Activated CD8-positive, alpha-beta memory T cell treated with anti-CD3 and anti-CD28 coated beads for 4 hours (primary cell): ENCODE results near the gene STK32C.

Experiments used
- DNase-seq, 2 donors: peaks; one replicate each; pipeline ENCODE4 v3.0.0-alpha.2; 2020; ENCODE audit warnings: low read depth in 2 of 2

The STK32C gene

DNA sequence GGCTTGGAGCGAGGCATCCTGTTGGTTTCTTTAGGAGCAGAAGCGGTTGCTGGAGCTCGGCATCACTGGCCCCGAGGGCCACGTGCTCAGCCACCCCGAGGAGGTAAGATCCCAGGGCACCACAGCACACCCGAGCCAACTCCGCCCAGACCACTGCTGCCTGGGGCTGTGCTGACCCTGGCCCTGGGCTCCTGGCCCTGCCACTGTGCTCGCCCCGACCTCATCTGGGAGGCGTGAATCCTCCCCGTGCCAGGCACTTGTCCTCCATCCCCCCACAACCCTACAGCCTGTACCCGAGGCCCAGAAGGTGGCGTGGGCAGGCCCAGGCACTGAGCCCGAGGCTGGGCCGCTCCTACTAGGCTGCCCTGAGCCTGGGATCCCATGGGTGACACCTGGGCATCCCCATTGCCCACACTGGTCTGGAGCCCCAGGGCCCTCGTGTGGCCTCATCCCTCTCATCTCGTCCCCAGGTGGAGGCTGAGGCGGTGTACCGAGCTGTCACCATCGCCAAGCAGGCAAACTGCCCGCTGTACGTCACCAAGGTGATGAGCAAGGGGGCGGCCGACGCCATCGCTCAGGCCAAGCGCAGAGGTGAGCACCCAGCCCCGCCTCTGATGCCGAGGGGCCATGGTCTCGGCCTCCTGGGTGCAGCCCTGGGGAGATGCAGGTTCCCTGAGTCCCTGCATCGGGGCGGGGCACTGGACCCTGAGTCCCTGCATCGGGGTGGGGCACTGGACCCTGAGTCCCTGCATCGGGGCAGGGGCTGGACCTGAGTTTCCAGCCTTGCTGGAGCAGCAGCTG lies 109.2 kb downstream of the STK32C start:
- no peak for DNase-seq

DNA sequence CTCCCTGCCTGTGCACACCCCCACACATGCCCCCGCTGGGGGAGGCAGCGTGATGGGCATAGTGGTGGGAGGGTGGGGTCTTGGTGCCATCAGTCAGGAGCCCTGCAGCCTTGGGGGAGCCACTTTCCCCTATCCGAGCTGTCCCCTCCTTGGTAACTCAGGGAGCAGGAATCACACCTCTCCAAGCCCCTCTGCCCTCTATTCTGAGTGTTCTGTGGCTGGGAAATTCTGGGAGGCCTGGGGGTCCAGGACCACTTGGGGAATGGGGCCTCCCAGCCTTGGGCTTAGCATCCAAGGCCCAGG lies 109.7 kb downstream of the STK32C start:
- no peak for DNase-seq

DNA sequence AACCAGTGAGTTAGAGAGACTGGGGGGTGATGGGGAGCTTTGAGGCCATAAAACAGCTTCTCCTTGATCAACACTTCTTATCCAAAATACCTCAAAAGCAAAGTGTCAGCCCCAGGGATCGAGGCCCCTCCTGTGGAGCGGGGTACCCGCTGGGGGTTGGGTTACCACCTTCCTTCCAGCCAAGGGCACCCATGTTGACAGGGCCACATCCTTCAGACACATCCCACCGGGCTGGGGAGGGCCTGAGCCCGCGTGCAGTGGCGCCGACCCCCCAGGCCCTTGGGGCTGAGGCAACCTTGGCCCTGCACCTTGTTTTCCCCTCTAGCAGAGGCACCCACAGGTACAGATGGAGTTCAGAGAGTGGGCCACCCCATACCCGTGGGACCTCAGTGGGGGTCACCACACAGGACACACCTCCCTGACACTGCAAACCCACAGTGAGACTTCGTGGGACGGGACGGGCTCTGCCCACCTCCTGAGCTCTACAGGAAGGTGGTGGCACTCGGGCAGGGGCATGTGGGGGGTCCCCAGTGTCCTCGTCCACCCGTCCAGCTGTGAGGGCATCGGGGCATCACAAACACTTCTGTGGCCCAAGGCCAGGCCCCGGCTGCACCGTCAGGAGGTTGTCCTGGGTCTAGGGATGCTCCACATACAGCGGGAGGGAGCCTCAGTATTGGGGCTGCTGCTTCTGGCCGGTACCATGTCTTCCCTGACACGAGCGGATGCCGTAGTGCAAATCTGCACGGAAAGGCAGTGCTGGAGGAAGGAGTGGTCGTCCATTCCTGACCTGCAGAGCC lies 110.3 kb downstream of the STK32C start:
- no peak for DNase-seq

DNA sequence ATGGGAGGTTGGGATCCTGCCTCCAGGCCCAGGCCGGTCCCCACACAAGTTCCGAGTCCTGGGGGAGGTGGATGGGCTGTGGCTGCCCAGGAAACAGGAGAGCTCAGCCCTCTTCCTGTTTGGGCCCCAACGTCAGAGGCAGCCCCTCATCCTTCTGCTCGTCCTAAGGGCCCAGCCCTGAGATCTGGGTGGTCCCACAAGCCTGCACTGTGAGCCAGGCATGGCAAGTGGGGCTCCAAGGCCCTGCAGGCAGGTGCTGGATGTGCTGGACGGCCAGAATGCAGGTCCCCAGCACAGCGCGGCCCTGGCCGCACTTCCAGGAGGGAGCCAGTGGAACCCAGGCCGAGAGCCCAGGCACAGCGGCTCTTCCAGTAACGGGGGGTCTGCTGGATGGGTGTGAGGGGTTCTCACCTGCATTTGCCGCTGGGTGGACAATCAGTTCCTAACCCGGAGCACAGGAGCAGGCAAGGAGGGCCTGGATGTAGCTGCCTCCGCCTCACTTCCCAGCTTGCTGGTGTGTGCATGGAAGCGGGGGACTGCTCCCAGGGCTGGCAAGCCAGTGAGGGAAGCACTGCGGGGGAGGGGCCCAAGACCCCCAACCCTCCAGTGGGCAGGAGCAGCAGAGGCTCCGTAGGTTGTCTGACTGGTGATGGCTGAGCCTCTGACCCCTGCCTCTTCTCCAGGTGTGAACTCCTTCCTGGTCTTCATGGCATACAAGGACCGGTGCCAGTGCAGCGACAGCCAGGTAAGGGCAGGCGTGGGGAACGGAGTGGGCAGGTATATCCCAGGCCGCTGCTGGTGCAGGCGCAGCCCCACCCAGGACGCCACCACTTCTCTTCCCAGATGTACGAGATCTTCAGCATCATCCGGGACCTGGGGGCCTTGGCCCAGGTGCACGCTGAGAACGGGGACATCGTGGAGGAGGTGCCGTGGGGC lies 111.3 kb downstream of the STK32C start:
- no peak for DNase-seq

DNA sequence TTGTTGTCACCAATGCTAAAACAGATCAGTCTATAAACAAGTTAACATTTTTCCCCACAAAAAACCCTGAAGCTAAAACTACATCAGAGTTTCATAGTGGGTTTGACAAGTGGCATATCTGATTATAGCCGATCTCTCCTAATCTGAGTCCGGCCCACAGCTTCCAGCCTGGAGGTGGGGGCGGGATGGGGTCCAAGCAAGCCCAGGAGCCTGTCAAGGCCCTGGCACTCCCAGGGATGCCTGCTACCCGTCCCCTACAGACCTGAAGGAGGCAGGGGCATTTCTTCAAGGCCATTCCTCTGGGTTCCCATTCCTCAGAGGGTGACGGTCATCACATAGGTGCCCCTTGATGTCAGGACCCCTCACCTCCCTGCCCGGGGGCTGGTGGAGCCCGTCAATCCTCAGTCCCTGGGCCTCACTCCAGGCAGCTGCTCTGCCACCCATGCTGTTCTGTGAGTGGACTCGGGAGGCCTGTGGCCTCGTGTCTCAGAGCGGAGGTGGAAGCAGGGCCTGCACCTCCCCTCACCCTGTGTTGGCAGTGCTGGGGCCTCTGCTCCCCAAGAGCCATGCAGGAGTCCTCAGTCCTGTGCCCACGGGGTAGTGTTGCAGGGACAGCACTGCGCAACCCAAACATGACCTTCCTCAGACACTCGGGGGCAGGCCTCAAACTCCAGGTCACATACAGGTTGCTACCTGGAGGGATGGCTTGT lies 112.2 kb downstream of the STK32C start:
- DNase-seq, result no peak

DNA sequence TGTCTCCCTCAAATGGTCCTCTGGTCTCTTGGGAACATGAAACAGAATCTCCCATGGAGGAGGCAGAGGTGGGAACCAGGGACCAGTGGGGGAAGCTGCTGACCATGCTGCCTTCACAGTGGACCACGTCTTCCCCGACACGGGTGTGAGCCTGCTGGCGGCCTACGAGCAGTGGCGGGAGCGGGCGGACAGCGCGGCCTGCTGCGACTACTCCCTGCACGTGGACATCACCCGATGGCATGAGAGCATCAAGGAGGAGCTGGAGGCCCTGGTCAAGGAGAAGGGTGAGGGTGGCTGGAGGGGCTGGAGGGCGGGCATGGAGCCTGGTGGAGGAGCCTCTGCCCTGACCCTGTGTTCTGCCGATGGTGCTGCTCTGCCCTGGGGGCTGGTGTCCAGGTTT lies 113.0 kb downstream of the STK32C start:
- DNase-seq, result no peak

DNA sequence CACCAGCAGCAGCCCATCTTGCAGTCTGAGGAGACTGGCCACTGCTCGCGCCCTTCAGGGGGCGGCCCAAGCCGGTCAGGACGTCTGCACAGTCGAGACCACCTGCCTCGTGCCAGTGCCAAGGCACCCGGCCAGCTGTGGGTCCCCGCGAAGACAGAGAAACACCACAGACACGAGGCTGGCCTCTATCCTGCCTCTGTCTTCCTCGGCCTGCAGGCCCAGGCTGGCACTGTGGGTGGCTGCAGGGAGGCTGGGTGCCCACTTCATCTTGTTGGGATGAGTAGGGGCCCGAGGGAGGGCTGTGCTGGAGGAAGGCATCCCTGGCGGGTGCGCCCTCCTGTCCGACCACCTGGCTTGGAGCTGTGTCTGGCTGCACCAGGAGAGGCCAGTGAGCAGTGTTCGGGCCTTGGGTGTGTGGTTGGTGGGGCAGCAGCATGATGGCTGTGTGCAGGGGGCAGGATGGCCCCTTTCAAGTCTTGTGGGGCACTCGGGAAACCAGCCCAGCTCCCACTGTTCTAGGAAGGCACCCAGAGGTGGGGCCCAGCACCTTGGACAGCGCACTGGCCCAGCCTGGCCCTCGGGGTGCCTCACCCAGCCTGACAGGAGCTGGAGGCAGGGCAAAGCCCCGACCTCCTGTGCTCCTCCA lies 113.7 kb downstream of the STK32C start:
- no peak for DNase-seq

DNA sequence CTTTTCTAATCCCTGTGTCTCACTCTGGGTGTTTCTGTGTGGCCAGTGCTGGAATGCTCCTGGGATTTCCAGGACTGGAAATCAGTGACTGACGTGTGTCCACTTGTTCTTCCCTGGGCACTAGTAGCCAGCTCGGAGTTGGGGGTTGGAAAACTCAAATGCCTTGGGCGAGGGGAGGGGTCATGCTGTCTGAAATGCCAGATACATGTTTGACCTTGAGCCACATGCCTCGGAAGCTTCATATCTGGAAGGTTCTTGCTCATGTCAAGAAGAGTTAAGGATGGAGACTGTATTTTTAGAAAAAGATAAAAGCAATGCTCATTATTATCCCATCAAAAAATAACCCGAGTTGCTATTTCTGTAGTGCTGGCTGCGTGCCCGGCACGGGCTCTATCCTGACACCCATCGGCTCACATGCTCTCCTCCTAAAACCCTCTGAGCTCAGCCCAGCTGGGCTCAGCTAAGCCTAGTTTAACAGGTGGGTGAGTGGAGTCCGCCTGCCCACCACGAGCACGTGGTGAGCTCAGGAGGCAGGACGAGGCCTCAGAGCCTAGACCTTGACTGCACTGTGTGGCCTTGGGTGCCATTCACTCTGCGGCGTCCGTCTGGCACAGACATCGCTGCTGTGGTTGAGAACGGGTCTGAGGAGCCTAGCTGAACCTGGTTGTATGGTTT lies 114.6 kb downstream of the STK32C start:
- DNase-seq, result no peak

DNA sequence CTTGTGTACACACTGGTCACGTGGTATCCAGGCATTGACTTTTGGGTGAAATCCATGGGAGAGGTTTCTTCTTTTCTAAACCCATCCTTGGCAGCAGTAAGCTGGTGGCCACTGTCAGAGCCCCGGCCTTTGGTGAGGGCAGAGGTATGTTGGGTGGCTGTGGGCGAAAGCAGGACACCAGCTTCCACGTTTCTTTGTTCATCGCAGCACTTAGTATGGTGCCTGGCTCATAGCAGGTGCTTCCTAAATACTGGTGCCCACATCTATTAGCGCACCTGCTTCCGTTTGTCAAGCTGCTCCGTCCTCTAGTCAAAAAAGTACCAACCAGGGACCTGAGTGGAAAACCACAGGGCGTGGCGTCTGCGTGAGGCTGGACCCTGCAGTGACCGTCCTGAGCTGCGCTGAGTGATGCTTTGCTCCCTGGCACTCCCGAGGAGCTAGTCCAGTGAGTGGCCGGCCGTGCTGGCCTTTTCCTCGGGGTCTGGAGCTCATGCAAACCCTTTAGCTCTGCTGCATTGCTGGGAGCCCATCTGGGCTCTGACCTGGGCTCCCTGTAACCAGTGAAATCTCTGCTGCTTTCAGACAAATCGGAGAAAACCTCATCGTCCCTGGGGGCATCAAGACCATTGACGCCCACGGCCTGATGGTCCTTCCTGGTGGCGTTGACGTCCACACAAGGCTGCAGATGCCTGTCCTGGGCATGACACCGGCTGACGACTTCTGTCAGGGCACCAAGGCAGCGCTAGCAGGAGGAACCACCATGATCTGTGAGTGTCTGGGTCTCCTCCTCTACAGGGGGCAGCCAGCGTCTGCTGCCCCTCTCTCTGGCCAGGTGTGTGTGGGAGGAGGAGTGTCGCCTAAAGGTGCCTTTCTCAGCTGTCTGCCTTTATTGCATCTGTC lies 115.4 kb downstream of the STK32C start:
- no peak for DNase-seq

DNA sequence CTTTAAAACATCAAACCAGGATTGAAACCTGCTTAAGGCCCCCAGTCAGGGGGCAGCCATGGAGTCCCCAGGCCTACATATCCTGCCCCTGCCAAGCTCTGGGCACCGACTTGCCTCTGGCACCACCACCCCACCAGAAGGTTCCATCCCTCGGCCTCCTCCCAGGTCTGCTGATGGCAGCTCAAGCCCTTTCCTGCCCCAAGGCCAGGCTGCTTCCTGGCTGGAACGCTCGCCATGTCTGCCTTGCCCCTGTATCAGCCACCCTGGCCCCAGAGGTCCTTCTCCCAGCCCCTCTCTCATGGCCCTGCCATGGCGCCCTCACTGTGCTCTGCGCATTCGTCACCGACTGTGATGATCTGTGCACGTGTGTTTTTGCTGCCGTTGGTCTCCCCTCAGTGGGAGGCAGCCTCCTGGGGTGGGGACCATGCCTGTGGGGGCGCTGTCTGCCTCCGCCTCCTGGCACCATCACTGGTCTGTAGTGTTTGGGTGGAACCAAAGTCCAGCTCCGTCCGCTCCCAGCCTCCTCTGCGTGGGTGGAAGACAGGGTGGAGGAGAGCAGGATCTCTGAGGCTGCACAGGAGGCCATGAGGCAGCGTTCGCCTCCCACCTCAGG lies 117.8 kb downstream of the STK32C start:
- DNase-seq, result no peak

DNA sequence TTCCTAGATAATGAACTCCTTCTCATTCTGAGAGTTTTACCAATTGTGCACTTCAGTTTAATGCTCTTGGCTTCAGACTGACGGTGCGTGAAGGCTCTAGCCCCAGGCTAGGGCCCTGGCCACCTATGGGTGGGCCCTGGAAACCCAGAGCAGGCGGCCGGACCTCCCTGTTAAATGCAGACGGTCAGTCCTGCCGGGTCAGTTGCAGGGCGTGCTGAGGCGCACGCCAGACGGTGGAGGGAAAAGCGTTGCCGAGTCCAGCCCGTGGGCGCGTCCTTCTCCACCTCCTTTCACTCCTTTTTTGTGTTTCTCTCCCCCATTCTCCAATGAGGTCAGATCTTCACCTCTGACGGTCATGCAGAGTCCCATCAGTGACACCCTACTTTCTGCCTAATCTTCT lies 118.7 kb downstream of the STK32C start:
- no peak for DNase-seq

DNA sequence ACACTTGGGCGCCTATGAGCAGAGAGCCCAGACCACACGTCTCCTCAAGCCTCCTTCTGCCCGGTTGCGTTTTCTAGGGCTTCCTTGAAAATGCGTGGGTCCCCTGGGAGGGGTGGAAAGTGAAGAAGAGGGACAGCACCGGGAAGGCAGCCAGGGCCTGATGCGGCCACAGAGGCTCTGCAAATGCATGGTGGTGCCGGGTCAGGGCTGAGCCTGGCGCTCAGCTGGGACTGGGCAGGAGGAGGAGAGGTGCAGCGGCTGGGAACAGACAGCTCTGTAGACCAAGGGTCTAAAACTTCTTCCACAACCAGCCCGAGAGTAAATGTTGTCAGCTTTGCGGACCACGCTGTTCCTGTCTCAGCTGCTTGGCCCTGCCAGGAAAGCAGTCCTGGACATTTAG lies 119.4 kb downstream of the STK32C start:
- no peak for DNase-seq

DNA sequence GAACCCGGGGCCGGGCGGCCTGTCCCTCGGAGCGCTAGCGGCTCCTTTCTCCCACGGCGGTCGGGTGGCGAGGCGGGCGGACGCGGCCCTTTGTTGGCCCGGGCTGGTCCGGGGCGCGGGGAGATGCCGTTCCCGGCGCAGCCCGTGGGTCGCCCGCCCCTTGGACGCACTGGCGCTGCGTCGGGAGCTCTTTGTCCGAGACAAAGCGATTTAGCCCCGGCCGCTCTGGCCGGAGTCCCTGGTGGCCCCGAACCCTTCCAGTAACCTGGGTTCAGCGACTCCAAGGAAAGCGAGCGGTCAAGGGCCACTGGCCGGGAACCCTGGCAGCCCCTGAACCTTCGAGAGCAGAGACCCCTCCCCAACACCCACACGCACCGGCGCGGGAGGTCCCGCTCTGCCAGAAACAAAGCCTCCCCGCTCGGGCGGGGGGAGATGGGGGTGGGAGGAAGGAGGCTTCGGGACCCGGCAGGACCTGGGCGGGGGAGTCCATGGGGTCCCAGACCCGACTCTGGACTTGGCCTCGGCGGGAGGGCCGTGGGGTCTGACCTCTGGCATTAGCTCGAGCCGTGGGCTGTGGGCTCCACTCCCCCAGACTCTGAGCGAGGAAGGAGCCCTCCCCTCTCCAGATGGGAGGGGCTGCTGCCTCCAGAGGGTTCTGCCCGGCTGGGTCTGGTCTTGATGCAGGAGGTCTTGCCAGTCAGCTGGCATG lies 120.2 kb downstream of the STK32C start:
- DNase-seq, result no peak

DNA sequence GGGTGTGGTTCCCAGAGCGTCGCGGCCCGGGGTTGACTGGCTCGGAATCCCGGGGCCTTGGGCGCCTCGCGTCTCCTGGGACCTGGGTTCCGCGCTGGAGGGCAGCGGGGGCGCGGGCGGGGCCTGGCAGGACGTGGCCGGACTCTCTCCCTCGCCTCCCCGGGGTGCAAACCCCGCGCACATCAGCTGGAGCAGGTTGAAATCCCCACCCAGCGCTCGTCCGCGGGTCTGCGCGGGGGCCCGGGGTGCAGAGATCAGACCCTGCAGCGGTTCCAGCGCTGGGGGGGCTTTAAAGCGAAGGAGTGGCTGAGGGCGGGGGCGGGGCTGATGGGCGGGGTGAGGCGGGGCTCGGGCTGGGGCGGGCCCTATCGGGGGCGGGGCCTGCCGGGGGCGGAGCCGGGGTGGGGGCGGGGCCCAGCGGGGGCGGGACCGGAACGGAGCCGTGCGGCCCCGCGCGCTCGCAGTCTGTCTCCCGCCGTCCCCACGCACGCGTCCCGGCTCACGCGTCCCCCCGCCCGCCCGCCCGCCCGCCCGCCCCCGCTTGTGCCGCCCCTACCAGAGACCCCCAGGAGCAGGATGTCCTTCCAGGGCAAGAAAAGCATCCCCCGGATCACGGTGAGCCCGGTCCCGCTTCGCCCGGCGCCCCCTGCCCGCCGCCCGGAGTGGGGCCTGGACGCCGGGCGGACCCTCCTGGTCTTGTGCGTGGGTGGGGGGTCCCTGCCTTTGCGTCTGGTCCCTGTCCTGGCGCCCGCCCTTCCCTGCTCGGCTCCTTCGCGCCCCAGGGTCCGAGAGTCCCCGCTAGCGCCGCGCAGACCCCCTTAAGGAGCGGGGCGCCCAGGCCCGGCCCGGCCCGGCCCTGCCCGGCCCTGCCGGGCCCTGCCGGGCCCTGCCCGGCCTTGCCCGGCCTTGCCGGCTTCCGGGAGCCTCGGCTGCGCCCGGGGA lies 121.0 kb downstream of the STK32C start, which contains the start of gene DPYSL4:
Gene DPYSL4, plus strand, starts transcription at position 461 of the 942 bp plus-strand sequence. Its CDS starts 116 bp downstream, at position 577.
- no peak for DNase-seq

DNA sequence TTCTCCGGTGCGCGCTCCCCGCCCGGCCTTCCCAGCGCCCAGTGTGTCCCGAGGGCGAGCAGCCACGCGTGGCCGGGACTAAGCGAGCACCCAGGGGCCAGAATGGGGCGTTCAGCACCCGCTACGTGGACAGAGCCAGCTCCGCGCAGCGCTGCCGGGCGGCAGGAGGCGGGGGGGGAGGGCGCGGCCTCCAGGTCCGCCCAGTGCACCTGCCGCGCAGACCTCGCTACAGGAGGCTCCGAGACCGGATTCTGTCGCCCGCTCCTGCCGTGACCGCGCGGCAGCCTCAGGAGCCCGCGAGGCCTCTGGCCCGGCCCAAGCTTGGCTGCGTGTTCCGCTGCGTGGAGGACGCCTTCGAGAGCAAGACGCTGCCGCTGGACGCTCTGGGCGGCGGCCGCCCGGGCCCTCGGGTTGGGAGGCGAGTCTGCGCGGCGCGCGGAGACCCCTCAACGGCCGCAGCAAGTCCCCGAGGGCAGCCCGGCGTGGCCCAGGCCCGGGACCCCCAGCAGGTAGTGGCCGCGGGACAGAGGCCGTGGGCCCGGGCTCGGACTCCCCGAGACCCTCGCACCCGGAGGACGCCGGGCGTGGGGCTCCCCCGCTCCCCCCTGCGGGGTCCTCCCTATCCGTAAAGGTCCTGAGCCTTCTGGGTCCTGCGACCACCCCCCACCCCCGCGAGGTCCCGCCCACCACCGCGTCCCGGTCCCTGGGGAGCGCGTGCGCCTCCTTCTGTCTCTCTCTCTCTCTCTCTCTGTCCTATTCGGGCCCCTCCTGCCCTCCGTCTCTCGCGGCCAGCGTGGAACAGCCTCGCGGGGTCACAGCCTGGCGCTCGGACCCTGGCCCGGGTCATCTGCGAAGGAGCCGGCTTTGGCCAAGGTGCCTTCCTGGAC lies 121.9 kb downstream of the STK32C start:
- DNase-seq, result no peak
